Measurements from ENCODE around the gene TLE4.

Gene TLE4

GRCh38 chr9:79667120-79667519 is 95.4 kb downstream of the TLE4 start:
- DNase-seq: no peak

- no peak for DNase-seq
Observed at GRCh38 chr9:79667817-79668436, 96.2 kb downstream of the TLE4 start.

DNA sequence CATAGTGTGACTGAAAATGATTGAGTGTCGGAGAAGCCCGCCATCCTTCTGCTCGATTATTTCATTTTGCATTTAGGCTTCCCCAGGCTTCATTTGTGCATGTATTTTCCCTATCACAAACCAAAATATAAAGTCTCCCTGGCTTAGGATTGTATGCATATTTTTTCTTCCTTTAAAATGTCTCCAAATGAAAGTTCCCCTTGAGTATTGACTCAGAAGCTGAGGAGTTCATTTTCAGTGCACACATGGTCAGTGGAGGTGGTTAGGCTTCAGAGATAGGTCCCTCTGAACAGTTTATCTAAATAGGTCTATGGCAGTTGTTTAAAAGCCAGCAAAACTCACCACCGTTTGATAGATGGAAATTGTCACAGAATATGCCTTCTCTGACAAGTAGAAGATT is 97.2 kb downstream of the TLE4 start:
- DNase-seq: no peak

DNA sequence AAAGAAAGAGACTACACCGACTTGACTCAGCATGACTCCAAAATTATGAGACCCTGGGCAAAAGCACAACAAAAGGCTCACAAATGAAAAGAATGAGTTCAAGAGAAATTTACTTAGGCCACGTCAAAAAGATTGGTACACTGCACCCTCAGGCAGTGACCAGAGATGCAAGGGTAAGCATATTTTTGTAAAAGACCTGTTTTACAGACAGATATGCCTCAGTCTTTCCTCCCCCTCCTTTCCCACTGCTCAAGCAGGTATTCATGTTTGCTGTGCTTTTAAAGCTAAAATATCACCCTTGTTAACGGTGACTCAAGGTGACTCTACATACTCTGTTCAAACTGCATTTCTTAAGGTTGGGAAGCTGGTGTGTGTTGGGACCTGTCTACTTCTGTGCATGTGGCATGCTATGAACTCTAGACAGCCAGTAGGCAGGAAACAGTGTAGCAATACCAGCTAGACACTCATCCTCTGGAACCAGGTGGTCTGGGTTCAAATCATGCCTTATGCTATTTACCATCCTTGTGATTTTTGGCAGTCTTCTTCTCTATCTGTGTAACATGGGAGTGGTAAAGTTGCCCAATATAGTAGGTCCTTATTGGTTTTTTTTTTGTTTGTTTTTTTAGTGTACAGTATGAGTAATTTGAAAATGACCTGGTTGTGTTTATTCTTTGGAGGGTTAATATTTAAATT is 98.7 kb downstream of the TLE4 start:
- DNase-seq: no peak

GRCh38 chr9:79671558-79671957 is 99.8 kb downstream of the TLE4 start:
- no peak for DNase-seq

DNA sequence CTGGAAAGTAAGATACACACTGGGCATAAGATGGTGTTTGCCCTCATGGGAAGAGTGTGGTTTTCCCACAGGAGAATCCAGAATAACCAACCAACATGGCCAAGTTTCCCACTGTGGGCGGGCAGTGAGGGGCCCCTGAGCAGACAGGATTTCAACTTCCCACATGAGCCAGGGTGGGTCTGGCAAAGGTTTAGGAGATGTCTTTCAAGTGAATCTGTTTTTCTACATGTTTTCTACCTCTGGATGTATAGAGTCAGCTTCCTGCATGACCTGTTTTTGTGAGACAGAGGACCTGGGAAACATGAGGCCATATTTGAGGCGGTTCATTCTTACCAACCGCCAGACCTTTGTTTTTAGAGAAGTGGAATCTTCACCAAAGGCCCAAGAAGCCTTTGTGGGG is 100.5 kb downstream of the TLE4 start:
- no peak for DNase-seq

- DNase-seq: no peak
Observed at GRCh38 chr9:79672891-79673290, 101.1 kb downstream of the TLE4 start.

DNA sequence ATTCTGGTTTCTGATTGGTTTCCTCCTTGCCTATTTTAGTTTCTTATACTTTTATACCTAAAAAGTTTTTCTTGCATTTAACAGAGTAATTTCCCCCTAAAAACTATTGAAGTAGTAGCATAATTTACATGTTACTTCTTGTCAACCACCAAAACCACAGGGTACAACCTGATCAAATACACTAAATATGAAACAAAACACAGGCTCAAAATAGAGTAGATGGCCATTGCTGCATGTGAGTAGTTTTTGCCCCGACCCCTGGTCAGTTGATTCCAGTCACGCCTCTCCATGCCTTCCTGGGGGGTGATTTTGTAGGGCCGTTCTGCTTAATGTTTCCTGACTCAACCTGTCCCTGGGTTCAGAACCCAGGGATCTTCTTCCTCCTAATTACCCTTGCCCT is 101.8 kb downstream of the TLE4 start:
- no peak for DNase-seq

DNA sequence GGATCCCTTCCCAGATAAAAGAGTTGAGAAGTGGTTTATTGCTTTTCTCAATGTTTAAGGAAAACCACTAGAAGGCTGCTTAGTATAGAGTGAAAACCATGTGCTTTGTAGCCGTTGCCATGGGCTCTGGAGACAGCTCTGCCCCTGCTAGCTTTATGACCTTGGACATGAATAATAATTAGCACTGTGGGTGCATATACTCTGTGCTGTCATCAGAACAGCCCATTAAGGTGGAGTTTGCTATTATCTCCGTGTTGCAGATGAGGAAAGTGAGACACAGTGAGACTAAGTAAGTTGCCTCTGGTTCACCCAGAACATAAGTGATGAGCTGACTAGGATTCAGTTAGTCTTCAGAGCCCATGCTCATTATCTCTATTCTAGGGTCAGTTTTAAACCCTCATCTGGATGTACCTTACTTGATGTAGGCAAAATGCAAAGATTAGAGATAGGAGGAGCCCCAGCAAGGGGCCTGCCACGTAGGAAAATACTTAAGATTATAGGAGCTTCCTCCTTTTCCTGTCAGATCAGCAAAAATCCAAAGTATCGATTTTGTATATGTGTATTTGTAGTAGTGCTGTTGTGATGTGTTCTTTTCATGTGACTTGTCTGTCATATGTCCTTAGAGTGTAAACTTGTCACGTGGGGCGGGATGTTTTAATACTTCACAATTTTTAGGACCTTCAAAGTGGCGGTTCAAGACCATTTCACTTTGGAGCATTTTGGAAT is 102.5 kb downstream of the TLE4 start:
- DNase-seq: no peak

DNA sequence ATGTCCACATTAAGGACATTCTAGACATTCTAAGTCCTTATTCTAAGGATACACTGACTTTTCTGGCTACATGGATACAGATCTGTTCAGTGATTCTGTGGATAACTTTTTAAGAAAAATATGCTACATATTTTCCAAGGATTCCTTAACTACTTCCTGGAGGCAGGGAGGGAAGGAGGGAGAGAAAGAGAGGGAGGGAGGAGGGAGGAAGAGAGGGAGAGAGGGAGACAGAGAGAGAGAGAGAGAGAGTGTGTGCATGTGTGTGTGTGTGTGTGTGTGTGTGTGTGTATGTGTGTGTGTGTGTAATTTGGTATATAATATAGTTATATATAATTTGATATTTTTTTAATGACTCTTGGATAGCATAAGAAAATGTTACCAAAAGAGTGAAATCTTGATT is 109.8 kb downstream of the TLE4 start:
- DNase-seq: no peak

DNA sequence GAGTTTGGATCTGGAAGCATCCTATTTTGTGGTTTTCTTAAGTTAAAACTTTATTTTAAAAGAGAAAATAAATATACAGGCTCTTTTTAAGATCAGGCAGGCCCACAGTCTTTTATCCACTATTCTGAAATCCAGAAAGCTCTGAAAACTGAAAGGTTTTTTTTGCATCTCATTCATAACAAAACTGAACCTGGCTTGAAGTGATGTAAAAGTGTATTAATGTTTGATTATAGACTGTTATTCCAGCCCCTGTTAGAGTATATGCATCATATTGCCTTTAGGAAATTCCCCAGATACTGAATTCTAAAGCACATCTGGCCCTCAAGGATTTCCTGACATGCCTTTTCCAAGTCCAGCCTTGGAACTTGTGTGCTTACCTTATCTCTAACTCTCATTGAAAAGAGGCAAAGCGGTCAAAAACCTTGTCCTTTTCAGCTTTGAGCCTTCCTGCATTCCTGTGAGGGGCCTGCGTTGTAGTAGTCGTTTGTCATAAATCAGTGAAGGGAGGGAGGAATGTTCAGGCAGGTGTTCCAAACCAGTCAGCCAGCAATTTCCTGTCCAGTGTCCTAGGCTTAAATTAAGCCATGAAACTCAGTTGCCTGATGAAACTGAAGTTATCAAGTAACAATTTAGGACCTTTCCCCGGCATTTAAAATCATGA is 110.4 kb downstream of the TLE4 start:
- DNase-seq: no peak

DNA sequence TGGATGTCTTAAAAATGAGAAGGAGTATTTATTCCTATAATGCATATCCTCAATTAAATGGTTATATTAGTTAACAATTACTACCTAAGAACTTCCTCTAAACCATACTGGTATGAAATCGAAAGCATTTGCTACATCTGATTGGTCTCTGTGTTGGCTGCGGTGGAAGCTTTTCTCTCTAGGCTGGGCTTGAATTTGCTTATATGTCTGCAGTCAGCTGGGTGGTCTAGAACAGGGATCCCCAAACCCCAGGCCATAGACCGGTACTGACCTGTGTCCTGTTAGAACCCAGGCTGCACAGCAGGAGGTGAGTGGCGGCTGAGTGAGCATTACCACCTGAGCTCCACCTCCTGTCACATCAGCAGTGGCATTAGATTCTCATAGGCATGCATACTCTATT is 112.3 kb downstream of the TLE4 start:
- DNase-seq: no peak

- DNase-seq: no peak
Observed at GRCh38 chr9:79684711-79685575, 113.2 kb downstream of the TLE4 start.

DNA sequence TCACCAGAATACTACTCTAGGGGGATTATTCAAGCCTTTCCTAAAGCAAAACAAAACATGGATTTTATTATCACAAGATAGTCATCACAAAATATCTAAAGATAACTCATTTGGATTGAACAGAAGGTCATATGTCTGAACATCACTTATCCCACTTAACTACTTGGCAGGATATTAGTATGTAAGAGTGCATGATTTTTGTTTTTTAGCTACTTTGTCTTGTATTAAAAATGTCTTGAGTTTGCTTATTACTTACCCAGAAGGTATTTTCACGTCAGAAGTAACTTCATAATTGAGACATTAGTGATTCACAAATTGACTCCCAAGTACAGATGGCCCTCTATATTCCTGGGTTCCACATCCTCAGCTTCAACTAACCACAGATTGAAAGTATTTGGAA is 113.8 kb downstream of the TLE4 start:
- no peak for DNase-seq

GRCh38 chr9:79686381-79687130 is 114.8 kb downstream of the TLE4 start:
- no peak for DNase-seq

- no peak for DNase-seq
Observed at GRCh38 chr9:79687131-79687447, 115.3 kb downstream of the TLE4 start.

DNA sequence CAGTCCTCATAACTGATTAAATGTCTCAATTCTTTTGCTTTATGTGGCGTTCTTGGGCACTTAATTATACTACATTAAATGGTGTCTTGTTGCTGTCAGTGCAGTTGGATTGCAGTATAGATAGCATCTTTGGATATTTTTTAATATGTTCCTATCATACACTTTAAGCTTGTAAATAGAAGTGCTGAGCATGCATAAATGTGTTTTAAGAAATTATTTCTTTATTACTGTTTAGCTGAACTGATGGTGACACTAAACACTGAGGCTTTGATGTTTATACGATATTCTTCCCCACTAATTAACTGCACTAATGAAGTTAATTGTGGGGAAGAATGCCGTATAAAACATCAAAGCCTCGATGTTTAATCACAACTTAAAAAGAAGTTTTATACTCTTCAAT is 116.6 kb downstream of the TLE4 start:
- DNase-seq: no peak

- no peak for DNase-seq
Observed at GRCh38 chr9:79689576-79689975, 117.8 kb downstream of the TLE4 start.

GRCh38 chr9:79691496-79691895 is 119.7 kb downstream of the TLE4 start:
- no peak for DNase-seq

- DNase-seq: no peak
Observed at GRCh38 chr9:79692857-79693571, 121.2 kb downstream of the TLE4 start.

DNA sequence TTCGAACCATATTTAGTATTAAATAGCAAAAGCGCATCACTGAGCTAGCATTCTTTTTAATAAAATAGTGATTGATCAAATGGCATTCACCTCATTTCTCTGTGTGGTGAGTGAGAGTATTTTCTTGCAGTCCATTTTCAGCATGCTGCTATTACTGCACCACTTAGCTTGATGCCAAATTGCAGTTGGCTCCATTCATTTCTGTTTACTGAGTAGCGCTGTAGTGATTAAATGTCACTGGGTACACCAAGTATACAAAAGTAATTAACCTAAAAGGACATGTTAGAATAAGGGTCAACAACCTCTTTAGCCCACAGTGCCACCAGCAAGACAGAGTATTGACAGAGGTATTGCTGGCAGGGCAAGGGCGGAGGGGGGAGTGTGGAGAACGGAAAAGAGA is 122.0 kb downstream of the TLE4 start:
- no peak for DNase-seq

DNA sequence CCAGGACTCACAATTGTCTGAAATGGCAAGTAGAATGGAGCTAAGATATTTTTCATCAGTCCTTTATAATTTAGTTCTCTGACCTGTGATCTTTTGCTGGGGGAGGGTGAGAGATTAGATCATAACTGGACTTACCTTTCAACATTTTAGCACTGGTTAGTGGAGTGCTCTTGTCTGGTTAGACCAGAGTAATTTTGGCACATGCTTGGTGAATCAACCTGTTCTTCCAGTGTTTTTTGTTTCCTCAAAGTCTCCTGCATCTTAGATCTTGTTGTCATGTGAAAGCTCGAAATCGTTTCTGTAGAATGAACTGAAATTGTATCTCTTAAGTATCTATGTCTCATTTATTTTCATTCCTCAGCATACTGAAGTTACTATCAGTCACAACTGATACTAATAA is 122.4 kb downstream of the TLE4 start:
- no peak for DNase-seq
